ENCODE measurements around the gene CHI3L2. TPM values are rescaled to one million over a fixed set of nuclear protein-coding genes. Genes with fewer than 3 reads are reported as not detected.

CHI3L2 gene
- total and polyA plus RNA-seq, 10 of the 15 experiments (the other 5 are each of a cell fraction or from before 2014, with no cell fraction given), result 37.1 to 508 (median 98.3) TPM

- SMC1A ChIA-PET (ENCODE audit: uncharacterized antibody, unreplicated experiment), result interaction anchor here (0.9 to 2.3 kb wide), 7 partner anchors 8 to 150 kb away, joined by 3 to 8 read pairs (median 3); no protein-coding TSS in a partner anchor
- Histone ChIP-seq H3K79me2 (ENCODE audit: control insufficient read depth, insufficient read depth, low read length) (no peaks in the 10 kb centered on the region), H3K9me3 (replicated peaks; ENCODE audit: control insufficient read depth, insufficient read depth, low read length) (no peaks in the 10 kb centered on the region), H3K4me3 (no peak overlapping the region), H4K20me1 (ENCODE audit: control insufficient read depth, insufficient read depth) (no peaks in the 10 kb centered on the region), H3K9ac (ENCODE audit: control insufficient read depth, insufficient read depth, low read length) (no peak overlapping the region), H3K36me3 (ENCODE audit: control insufficient read depth in 2 of 2, insufficient read depth in 2 of 2, low read length in 1 of 2) (no peaks in the 10 kb centered on the region), H2AFZ (ENCODE audit: control insufficient read depth, low read depth, low read length) (no peak overlapping the region), H3K4me1 (ENCODE audit: control insufficient read depth, insufficient read depth, low read length) (no peaks in the 10 kb centered on the region), H3K4me2 (ENCODE audit: control insufficient read depth, insufficient read depth) (no peak overlapping the region), H3K27me3 (replicated peaks in 1 of 2; ENCODE audit: control insufficient read depth in 2 of 2, insufficient read depth in 2 of 2, low read length in 1 of 2) (no peaks in the 10 kb centered on the region; a peak in 1 of 4 replicates), H3K27ac (ENCODE audit: control insufficient read depth, insufficient read depth) (no peak overlapping the region)
- WGBS (ENCODE audit: insufficient coverage, insufficient replicate concordance, low lambda C conversion rate, missing lambda C conversion rate), result 37% methylated on average over 4 of the region's 4 CpGs
- CTCF ChIA-PET, result no interaction called here
- ATAC-seq (no peak), FAIRE-seq (no peak), DNase-seq (ENCODE audit: low read depth, low spot score) (no peak)
- in situ Hi-C loops (cut with MboI), result no loop called here
- TF ChIP-seq E2F8 (IDR thresholded peaks at IDR 0.05; ENCODE audit: low read depth, partially characterized antibody) (no peak), ATF7 (IDR thresholded peaks at IDR 0.05; ENCODE audit: low read depth) (no peak), BCLAF1 (IDR thresholded peaks at IDR 0.05) (no peak), RUNX3 (IDR thresholded peaks at IDR 0.05; ENCODE audit: low read length) (no peak), SREBF2 (IDR thresholded peaks at IDR 0.05; ENCODE audit: low read length) (no peak), HSF1 (IDR thresholded peaks at IDR 0.05; ENCODE audit: low read depth, low read length) (no peak), CREB1 (IDR thresholded peaks at IDR 0.05; ENCODE audit: low read depth) (no peak), RELA (IDR thresholded peaks at IDR 0.05; ENCODE audit: borderline replicate concordance, partially characterized antibody) (no peak), IRF5 (IDR thresholded peaks at IDR 0.05; ENCODE audit: borderline replicate concordance) (no peak), ESRRA (IDR thresholded peaks at IDR 0.05; ENCODE audit: low read length) (no peak), USF1 (IDR thresholded peaks at IDR 0.05; ENCODE audit: borderline replicate concordance, extremely low read length, insufficient read depth, low read depth, low read length) (no peak)
- RAD21 ChIA-PET (ENCODE audit: unreplicated experiment), result no interaction called here
- POLR2A ChIA-PET, result no interaction called here
- intact Hi-C loops (cut with micrococcal nuclease; ENCODE audit: unreplicated experiment), result no loop called here
- no TSS peak for BruUV-seq (replicated peaks)
Observed at GRCh38 chr1:111249960-111250359, 22.4 kb downstream of the CHI3L2 start.

All from GM12878 (cell line).